Measurements from ENCODE around the gene ATAD2B.
"Not testable (repeated sequence)": the region's sequence is repeated elsewhere in the genome, so short reads cannot be mapped to it uniquely, and the experiment has no call there.

The ATAD2B gene

DNA sequence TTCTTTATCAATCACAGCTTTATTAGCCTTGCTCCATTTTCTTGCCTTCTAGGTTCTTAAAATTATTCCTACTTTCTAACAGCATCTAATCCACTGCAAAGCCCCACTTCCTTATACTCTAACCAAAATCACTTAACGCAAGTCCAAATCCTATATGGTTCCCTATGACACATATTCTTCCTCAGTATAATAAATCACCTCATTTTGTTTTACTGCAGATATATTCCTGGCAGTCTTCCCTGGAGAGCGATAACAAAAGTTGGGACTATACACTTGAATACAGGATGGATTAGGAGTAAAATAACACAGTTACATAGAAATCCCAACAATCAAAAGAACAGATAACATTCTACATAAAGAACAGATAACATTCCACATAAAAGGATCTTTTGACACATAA, 144.8 kb downstream of the ATAD2B start:
- ChIA-PET POLR2A (interaction anchor here (0.6 kb wide), 1 partner anchor 23 kb away, joined by 4 read pairs; no protein-coding TSS in a partner anchor), CTCF (interaction anchor here (1.0 to 1.5 kb wide), 2 partner anchors 12 to 22 kb away, joined by 3 to 4 read pairs; no protein-coding TSS in a partner anchor)
- no peak for DNase-seq (ENCODE audit: extremely low spot score)
- TF ChIP-seq, protein P1, sequence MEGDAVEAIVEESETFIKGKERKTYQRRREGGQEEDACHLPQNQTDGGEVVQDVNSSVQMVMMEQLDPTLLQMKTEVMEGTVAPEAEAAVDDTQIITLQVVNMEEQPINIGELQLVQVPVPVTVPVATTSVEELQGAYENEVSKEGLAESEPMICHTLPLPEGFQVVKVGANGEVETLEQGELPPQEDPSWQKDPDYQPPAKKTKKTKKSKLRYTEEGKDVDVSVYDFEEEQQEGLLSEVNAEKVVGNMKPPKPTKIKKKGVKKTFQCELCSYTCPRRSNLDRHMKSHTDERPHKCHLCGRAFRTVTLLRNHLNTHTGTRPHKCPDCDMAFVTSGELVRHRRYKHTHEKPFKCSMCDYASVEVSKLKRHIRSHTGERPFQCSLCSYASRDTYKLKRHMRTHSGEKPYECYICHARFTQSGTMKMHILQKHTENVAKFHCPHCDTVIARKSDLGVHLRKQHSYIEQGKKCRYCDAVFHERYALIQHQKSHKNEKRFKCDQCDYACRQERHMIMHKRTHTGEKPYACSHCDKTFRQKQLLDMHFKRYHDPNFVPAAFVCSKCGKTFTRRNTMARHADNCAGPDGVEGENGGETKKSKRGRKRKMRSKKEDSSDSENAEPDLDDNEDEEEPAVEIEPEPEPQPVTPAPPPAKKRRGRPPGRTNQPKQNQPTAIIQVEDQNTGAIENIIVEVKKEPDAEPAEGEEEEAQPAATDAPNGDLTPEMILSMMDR (IDR thresholded peaks at IDR 0.05; ENCODE audit: control extremely low read depth, extremely low read depth, low read depth, missing control alignments), result no peak

DNA sequence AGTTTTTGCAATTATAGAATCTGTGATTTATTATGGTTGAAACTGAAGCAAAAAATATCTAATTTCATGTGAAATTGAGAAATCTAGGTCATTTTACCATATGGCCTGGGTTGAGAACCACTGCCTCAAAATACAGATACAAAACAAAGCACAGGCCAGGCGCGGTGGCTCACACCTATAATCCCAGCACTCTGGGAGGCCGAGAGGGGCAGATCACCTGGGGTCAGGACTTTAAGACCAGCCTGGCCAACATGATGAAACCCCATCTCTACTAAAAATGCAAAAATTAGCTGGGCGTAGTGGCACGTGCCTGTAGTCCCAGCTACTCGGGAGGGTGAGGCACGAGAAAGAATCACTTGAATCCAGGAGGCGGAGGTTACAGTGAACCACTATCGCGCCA, 146.5 kb downstream of the ATAD2B start:
- POLR2A ChIA-PET; DNase-seq (ENCODE audit: extremely low spot score): not testable (repeated sequence)
- CTCF ChIA-PET, result interaction anchor here (1.4 kb wide), 1 partner anchor 303 kb away, joined by 3 read pairs; no protein-coding TSS in a partner anchor

DNA sequence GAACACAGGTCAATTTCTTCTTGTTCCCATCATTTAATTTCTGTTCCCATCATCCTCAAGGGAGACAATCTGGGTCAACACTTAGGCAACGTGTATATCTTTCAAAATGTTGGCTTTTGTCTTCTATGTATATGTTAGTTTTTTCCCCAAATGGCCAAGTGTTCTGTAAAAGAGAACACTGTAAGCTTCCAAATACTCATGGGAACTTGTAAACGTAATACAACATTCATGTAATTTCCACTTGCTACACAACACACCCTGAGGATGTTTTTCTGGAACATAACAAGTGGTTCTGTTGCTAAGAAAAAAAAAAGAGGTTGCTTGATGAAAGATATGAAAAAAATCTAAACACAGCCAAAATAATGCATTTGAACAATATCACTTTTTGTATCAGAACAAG, 149.1 kb downstream of the ATAD2B start:
- no peak for DNase-seq (ENCODE audit: extremely low spot score)
- ChIA-PET POLR2A (no interaction called here), CTCF (no interaction called here)
- TF ChIP-seq, protein P1 (IDR thresholded peaks at IDR 0.05; ENCODE audit: control extremely low read depth, extremely low read depth, low read depth, missing control alignments), result no peak

DNA sequence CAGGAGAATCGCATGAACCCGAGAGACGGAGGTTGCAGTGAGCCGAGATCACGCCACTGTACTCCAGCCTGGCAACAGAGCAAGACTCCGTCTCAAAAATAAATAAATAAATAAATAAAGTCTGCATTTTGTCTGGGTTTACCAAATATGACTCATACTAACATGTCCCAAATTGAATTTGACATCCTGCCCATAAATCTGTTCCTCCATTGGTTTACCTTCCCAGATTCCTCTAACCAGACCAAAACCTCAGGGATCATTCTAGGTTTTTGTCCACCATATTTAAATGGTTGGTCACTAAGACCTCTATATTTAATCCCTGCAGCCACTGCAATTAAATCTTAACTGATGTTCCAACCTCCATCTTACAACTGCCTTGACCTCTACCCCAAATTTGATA, 150.9 kb downstream of the ATAD2B start:
- ChIA-PET POLR2A (no interaction called here), CTCF (interaction anchor here (1.5 kb wide), 1 partner anchor 10 kb away, joined by 3 read pairs; no protein-coding TSS in a partner anchor)
- TF ChIP-seq, protein P1 (IDR thresholded peaks at IDR 0.05; ENCODE audit: control extremely low read depth, extremely low read depth, low read depth, missing control alignments), result no peak
- DNase-seq (ENCODE audit: extremely low spot score), result no peak

DNA sequence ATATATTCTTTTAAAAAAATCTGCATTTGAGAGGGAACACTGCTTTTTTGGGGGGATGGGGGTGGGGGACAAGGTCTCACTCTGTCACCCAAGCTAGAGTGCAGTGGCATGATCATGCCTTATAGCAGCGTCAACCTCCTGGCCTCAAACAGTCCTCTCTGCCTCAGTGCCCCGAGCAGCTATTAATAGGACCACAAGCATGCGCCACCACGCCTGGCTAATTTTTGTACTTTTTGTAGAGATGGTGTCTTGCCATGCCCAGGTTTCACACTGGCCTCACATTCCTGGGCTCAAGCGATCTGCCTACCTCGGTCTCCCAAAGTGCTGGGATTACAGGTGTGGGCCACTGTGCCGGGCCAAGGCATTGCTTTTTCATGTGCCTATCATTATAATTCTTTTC, 154.2 kb downstream of the ATAD2B start:
- ChIA-PET CTCF (interaction anchor here (1.2 to 2.1 kb wide), 3 partner anchors 11 to 19 kb away, joined by 3 to 7 read pairs (median 4); no protein-coding TSS in a partner anchor), POLR2A (no interaction called here)
- TF ChIP-seq, protein P1 (IDR thresholded peaks at IDR 0.05; ENCODE audit: control extremely low read depth, extremely low read depth, low read depth, missing control alignments), result no peak
- DNase-seq (ENCODE audit: extremely low spot score), result no peak

DNA sequence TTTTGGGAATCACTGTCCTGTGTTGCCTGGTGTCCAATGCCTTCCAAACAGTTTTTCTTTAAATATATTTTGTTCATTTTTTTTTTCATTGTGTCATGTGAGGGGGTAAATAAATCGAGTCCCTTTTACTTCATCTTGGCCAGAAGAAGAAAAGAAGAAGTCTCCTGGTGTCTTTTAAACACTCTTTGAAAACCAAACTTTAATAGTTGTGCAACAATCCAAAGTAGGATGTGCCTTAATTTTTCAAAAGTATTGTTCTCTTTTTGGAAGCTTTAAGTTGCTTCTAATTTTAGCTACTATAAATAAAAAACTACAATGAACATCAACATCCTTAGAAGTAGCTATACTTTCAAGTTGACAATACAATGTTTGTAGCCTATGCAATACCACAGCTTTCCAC, 154.9 kb downstream of the ATAD2B start:
- POLR2A ChIA-PET, result no interaction called here
- CTCF ChIA-PET, result interaction anchor here (1.2 to 2.1 kb wide), 2 partner anchors 10 to 18 kb away, joined by 3 to 7 read pairs; no protein-coding TSS in a partner anchor
- DNase-seq (ENCODE audit: extremely low spot score), result no peak
- TF ChIP-seq, protein P1 (IDR thresholded peaks at IDR 0.05; ENCODE audit: control extremely low read depth, extremely low read depth, low read depth, missing control alignments), result no peak

DNA sequence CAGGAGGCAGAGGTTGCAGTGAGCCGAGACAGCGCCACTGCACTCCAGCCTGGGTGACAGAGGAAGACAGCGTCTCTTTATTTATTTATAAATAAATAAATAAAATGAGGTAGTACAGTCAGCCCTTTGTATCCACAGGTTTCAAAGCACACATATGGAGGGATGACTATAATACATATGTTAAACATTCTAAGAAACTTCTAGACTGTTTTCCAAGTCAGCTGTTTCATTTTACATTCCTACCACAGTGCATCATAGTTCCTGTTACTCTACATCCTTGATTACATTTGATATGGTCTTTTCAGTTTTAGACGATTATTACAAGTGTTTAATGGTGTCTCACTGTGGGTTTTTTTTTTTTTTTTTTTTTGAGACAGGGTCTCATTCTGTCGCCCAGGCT, 157.6 kb downstream of the ATAD2B start:
- POLR2A ChIA-PET, result no interaction called here
- TF ChIP-seq, protein P1 (IDR thresholded peaks at IDR 0.05; ENCODE audit: control extremely low read depth, extremely low read depth, low read depth, missing control alignments), result no peak
- no peak for DNase-seq (ENCODE audit: extremely low spot score)
- CTCF ChIA-PET, result interaction anchor here (1.8 kb wide), 1 partner anchor 13 kb away, joined by 4 read pairs; no protein-coding TSS in a partner anchor

Data from GM10248 (cell line).